ENCODE results near the gene OSM. TPM values are rescaled to one million over a fixed set of nuclear protein-coding genes. Genes with fewer than 3 reads are reported as not detected.
A peak's percentile ranks its signal among the peaks of the same experiment; 100 is the strongest.

Gene OSM
- total RNA-seq, 1 experiment from 2014 or later: not detected

DNA sequence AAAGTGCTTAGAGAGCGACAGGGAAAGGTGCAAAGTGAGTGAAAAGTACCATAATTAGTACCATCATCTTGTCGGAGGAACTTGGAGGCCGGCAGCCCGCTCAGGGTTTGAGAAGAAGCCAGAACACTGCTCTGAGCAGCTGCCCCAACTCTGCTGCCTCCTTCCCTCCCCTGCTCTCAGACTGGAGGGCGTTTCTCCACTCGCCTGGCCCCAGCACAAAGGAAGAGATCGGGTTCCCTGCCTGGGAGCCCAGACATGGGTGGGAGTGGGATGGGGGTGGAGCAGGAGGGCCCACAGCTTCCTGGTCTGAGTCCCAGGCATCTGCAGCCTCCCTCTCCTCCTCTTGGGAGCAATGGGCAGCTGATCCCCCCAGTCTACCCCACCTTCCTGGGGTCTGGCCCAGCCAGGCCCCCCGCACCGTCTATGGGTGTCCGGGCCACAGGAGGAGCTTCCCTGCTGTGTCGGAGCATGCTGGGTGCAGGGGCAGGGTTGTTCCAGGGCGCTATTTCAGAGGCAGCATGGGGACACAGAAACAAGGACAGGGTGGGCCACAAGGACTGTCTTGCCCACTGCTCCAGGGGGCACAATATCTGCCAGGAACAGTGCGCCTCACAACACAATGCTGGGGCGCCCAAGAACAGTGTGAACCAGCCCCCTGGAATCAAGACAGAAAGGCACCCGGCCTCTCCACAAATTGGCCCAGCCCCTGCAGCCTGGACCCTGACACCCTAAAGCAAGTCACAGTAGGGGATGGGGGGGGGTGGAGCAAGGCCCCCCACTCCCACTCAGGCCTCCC is 24.9 kb downstream of the OSM start (continued):
- TF ChIP-seq, protein P1, sequence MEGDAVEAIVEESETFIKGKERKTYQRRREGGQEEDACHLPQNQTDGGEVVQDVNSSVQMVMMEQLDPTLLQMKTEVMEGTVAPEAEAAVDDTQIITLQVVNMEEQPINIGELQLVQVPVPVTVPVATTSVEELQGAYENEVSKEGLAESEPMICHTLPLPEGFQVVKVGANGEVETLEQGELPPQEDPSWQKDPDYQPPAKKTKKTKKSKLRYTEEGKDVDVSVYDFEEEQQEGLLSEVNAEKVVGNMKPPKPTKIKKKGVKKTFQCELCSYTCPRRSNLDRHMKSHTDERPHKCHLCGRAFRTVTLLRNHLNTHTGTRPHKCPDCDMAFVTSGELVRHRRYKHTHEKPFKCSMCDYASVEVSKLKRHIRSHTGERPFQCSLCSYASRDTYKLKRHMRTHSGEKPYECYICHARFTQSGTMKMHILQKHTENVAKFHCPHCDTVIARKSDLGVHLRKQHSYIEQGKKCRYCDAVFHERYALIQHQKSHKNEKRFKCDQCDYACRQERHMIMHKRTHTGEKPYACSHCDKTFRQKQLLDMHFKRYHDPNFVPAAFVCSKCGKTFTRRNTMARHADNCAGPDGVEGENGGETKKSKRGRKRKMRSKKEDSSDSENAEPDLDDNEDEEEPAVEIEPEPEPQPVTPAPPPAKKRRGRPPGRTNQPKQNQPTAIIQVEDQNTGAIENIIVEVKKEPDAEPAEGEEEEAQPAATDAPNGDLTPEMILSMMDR (IDR thresholded peaks at IDR 0.05 in 2 of 3, conservative IDR thresholded peaks at IDR 0.05 in 1 of 3; ENCODE audit: borderline replicate concordance in 1 of 3, insufficient read depth in 1 of 3, low read depth in 2 of 3, low read length in 2 of 3): no peak

DNA sequence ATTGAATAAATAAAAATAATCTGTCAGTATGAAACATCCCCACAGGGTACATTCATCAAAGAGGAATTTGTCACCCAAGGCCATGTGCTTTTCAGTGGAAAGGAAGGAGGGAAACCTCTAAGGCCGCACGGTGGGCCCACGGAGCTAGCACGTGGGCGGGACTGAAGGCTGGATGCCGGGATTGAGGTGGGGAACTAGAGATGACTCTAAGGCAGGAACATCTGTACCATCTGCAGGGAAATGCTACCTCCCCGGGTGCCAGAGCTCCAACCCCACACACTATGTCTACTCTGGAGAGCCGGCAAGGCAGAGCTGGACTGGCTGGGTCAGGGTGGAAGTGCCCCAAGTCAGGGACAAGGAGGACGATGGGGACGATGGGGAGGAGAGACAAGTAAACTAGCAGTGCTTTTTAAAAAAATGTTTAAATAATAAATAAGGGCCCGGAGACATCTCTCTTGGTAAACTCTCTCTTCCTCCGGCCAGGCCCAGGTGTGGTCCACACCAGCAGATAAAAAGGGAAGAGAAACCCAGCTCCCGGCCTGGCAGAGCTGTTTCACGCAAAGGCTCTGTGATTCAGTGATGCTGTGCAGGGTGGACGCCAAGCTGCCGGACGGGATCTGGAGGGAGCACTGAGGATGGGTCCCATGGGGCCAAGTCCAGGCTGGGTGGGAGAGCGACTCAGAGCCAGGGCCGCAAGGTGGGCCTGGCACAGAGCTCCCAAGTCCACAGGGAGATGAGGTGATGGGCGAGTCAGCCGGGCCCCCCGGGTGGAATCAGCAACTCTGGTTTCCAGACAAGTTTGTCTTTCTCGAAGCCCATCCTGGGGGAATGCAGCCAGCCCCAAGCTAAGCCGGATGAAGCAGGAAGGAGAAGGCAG is 25.9 kb downstream of the OSM start:
- Histone ChIP-seq H3K4me3 (replicated peaks in 1 of 2; ENCODE audit: low read depth in 1 of 2, low read length in 2 of 2) (no peak overlapping the region), H3K4me2 (ENCODE audit: low read length) (peak overlapping the region; percentile 26; the same call in 1 of the 2 replicates), H3K9me3 (ENCODE audit: control insufficient read depth in 1 of 2, insufficient read depth in 1 of 2, low read depth in 1 of 2, low read length in 2 of 2) (no peaks in the 10 kb centered on the region), H2AFZ (ENCODE audit: low read depth, low read length, poor library complexity, severe bottlenecking) (no peak overlapping the region), H4K20me1 (ENCODE audit: insufficient read depth) (no peaks in the 10 kb centered on the region), H3K9me2 (ENCODE audit: insufficient read depth) (no peaks in the 10 kb centered on the region), H3K4me1 (ENCODE audit: control insufficient read depth in 1 of 2, insufficient read depth in 2 of 2, low read length in 2 of 2) (peaks cover 37 to 100% of the 10 kb centered on the region in 2 experiments), H3K36me3 (ENCODE audit: control insufficient read depth in 1 of 2, insufficient read depth in 2 of 2, low read length in 2 of 2) (peaks cover 4 to 36% of the 10 kb centered on the region in 2 experiments; a peak in 3 of 4 replicates), H3K27me3 (ENCODE audit: insufficient read depth, low read length) (no peaks in the 10 kb centered on the region), H3K79me2 (ENCODE audit: insufficient read depth, low read length) (peaks cover 31% of the 10 kb centered on the region; the same call in 1 of the 2 replicates), H3K27ac (ENCODE audit: low read depth, low read length) (peak overlapping the region; percentile 85), H3K9ac (ENCODE audit: low read length) (peak overlapping the region; percentile 20)
- intact Hi-C loops (cut with micrococcal nuclease): no loop called here
- DNase-seq (ENCODE audit: low read depth, low spot score): no peak
- BruUV-seq (replicated peaks): no TSS peak
- RAD21 ChIA-PET (ENCODE audit: low non-redundant PET in 1 of 2, low total read pairs in 2 of 2, uncharacterized antibody in 2 of 2, unreplicated experiment in 2 of 2): interaction anchor here in 1 of 2 experiments (0.7 to 0.8 kb wide), 2 partner anchors 10 to 63 kb away, joined by 3 read pairs; no protein-coding TSS in a partner anchor
- TF ChIP-seq TCF7L2 (IDR thresholded peaks at IDR 0.05; ENCODE audit: borderline replicate concordance, extremely low read depth, insufficient read depth, insufficient read length) (no peak), SIN3A (IDR thresholded peaks at IDR 0.05; ENCODE audit: low read depth) (0 out of 2 replicates have a peak, but pooled peaks have one; percentile 11), POLR2AphosphoS5 (IDR thresholded peaks at IDR 0.05; ENCODE audit: low read depth, low read length) (0 out of 2 replicates have a peak, but pooled peaks have one; percentile 11), POLR2A (IDR thresholded peaks at IDR 0.05; ENCODE audit: borderline replicate concordance, extremely low read depth, insufficient read depth, insufficient read length) (no peak), FOSL1 (IDR thresholded peaks at IDR 0.05; ENCODE audit: low read depth) (no peak), ZFX (IDR thresholded peaks at IDR 0.05) (no peak), CEBPB (IDR thresholded peaks at IDR 0.05; ENCODE audit: low read depth) (no peak), EZH2phosphoT487 (IDR thresholded peaks at IDR 0.05; ENCODE audit: borderline replicate concordance) (no peak)
- TF ChIP-seq, protein P2, sequence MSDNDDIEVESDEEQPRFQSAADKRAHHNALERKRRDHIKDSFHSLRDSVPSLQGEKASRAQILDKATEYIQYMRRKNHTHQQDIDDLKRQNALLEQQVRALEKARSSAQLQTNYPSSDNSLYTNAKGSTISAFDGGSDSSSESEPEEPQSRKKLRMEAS (IDR thresholded peaks at IDR 0.05): peak; percentile 81
- TF ChIP-seq, protein P1 (IDR thresholded peaks at IDR 0.05 in 2 of 3, conservative IDR thresholded peaks at IDR 0.05 in 1 of 3; ENCODE audit: borderline replicate concordance in 1 of 3, insufficient read depth in 1 of 3, low read depth in 2 of 3, low read length in 2 of 3): no peak
- TF ChIP-seq, protein P3, sequence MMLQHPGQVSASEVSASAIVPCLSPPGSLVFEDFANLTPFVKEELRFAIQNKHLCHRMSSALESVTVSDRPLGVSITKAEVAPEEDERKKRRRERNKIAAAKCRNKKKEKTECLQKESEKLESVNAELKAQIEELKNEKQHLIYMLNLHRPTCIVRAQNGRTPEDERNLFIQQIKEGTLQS (IDR thresholded peaks at IDR 0.05): no peak
- CTCF ChIA-PET: interaction anchor here (0.8 to 1.4 kb wide), 3 partner anchors 10 to 133 kb away, joined by 3 to 5 read pairs (median 4); partner anchors contain the start of gene CASTOR1
- POLR2A ChIA-PET: interaction anchor here (0.7 to 7.5 kb wide), 8 partner anchors 10 to 183 kb away, joined by 3 to 61 read pairs (median 5); no protein-coding TSS in a partner anchor
- no peak for ATAC-seq

Measured in HCT116 (cell line).